RWPE1 (cell line): ENCODE results near the gene PSMD1.

Experiments used
- CTCF ChIA-PET: fragments of 350-600 bp; sonication (Branson Sonifier 250); formaldehyde crosslinking; extraction: SDS; loops from one replicate; lab custom pipeline; 2021; lab: Yijun Ruan, JAX
- POLR2A ChIA-PET: fragments of 400-600 bp; formaldehyde crosslinking; extraction: SDS; loops from one replicate; lab custom pipeline; 2020; ENCODE audit warnings: antibody characterized with exemption; ENCODE audit not compliant: low non-redundant PET; lab: Yijun Ruan, JAX
- DNase-seq: peaks from one replicate; pipeline ENCODE4 v3.0.0; 2012; ENCODE audit warnings: low spot score
- H3K27ac ChIP-seq: fragments of 450-650 bp; 2 replicates; pipeline ENCODE4 v1.5.1; 2017
- TF ChIP-seq, protein P1 (sequence below): fragments of 450-650 bp; conservative IDR thresholded peaks from 2 replicates; pipeline ENCODE4 v1.5.1; 2017; ENCODE audit warnings: low read depth, mild to moderate bottlenecking

Gene PSMD1

DNA sequence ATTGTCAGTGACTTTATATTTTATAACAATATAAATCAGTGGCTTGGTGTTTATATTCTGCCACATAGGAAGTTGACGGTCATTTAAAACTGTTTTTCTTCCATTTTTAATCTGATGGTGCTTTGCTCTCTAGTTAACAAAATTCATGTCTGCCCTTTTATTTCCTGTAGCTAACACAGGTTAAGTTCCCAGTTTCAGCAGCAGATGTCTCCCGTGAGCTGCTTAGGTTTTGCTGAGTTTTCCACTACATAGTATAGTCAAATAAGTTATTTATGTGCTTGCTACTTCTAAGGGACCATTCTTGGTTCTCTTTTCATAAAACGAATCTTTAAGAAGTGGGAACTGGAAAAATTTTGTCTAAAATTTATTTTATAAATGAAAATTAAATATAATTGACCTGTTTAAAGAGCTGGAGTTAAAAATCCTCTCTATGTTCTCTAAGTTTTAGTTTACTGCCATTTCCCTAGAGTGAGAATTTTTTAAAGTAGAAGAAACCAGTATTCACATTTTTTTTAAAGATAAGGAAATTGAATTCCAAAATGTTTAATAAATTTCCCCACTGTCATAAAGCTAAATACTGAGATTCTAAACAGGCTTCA lies 47.5 kb downstream of the PSMD1 start:
- ChIA-PET CTCF (interaction anchor here (0.7 to 1.5 kb wide), 4 partner anchors 52 to 321 kb away, joined by 3 to 4 read pairs (median 3); no protein-coding TSS in a partner anchor), POLR2A (no interaction called here)
- TF ChIP-seq, protein P1, sequence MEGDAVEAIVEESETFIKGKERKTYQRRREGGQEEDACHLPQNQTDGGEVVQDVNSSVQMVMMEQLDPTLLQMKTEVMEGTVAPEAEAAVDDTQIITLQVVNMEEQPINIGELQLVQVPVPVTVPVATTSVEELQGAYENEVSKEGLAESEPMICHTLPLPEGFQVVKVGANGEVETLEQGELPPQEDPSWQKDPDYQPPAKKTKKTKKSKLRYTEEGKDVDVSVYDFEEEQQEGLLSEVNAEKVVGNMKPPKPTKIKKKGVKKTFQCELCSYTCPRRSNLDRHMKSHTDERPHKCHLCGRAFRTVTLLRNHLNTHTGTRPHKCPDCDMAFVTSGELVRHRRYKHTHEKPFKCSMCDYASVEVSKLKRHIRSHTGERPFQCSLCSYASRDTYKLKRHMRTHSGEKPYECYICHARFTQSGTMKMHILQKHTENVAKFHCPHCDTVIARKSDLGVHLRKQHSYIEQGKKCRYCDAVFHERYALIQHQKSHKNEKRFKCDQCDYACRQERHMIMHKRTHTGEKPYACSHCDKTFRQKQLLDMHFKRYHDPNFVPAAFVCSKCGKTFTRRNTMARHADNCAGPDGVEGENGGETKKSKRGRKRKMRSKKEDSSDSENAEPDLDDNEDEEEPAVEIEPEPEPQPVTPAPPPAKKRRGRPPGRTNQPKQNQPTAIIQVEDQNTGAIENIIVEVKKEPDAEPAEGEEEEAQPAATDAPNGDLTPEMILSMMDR, result peak; percentile 85
- no peak overlapping the region for H3K27ac ChIP-seq
- DNase-seq, result peak; percentile 15

DNA sequence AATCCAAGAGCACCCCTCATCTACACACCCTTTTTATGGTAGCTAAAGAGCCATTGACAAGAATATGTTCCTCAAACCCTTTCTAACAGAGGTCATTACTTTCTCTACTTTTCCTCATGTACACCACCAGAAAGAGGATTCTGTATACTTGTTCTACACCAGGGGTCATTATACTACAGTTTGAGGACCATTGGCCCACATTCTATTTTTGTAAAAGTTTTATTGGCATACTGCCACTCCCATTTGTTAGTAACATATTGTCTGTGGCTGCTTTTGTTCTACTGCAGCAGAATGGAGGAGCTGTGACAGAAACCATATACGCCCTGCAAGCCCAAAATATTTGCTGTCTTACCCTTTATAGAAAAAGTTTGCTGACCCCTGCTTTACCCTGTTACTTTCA lies 53.9 kb downstream of the PSMD1 start:
- CTCF ChIA-PET, result interaction anchor here (0.8 kb wide), 1 partner anchor 123 kb away, joined by 3 read pairs; no protein-coding TSS in a partner anchor
- POLR2A ChIA-PET, result no interaction called here
- DNase-seq, result no peak

GRCh38 chr2:231111987-231112386 lies 55.3 kb downstream of the PSMD1 start:
- TF ChIP-seq, protein P1, result no peak
- H3K27ac ChIP-seq, result no peak overlapping the region
- ChIA-PET POLR2A (no interaction called here), CTCF (interaction anchor here (0.5 to 0.7 kb wide), 3 partner anchors 70 to 522 kb away, joined by 3 to 5 read pairs (median 4); no protein-coding TSS in a partner anchor)
- no peak for DNase-seq

More for the DNA sequence above, 53.9 kb downstream of the PSMD1 start:
- TF ChIP-seq, protein P1, result no peak
- H3K27ac ChIP-seq, result no peak overlapping the region

GRCh38 chr2:231113489-231113888 lies 56.8 kb downstream of the PSMD1 start:
- TF ChIP-seq, protein P1, result no peak
- ChIA-PET CTCF (no interaction called here), POLR2A (no interaction called here)
- H3K27ac ChIP-seq, result no peak overlapping the region
- no peak for DNase-seq

GRCh38 chr2:231115651-231116050 lies 59.0 kb downstream of the PSMD1 start:
- no peak overlapping the region for H3K27ac ChIP-seq
- TF ChIP-seq, protein P1, result no peak
- DNase-seq, result no peak
- ChIA-PET POLR2A (interaction anchor here (0.6 kb wide), 1 partner anchor 30 kb away, joined by 4 read pairs; no protein-coding TSS in a partner anchor), CTCF (no interaction called here)

- POLR2A ChIA-PET, result no interaction called here
- CTCF ChIA-PET, result no interaction called here
- no peak for DNase-seq
- TF ChIP-seq, protein P1, result no peak
- no peak overlapping the region for H3K27ac ChIP-seq
Measured at GRCh38 chr2:231117148-231117547, 60.5 kb downstream of the PSMD1 start.
